HepG2 (cell line): ENCODE data around the gene CTIF. TPM values are rescaled to one million over a fixed set of nuclear protein-coding genes. Genes with fewer than 3 reads are reported as not detected.

Source experiments
- ATAC-seq: fragments of 200-7000 bp; cut with Tn5 transposase; 3 replicates; pipeline ENCODE4 v1.9.1; 2020; ENCODE audit warnings: mild to moderate bottlenecking, moderate library complexity
- BruUV-seq: library from RNA; stranded (reverse); fragments of 400-500 nt; replicated peaks from 2 replicates; lab custom pipeline; 2021; lab: Mats Ljungman, UMichigan
- CTCF ChIA-PET: fragments of 300-600 bp; formaldehyde crosslinking; extraction: SDS; loops from one replicate; lab custom pipeline; 2021; ENCODE audit warnings: low total read pairs, inconsistent platforms, low intra/inter-chr PET ratio; lab: Yijun Ruan, JAX
- POLR2A ChIA-PET: fragments of 350-600 bp; sonication (Branson Sonifier 250); formaldehyde crosslinking; loops from one replicate; lab custom pipeline; 2020; ENCODE audit warnings: antibody characterized with exemption, inconsistent platforms; lab: Yijun Ruan, JAX
- DNase-seq: peaks from one replicate; pipeline ENCODE4 v3.0.0-alpha.2; 2015; ENCODE audit warnings: low spot score
- FAIRE-seq: peaks from 3 replicates; lab custom pipeline; 2011; peaks lifted over from hg19 to GRCh38; lab: Jason Lieb, UNC
- H2AFZ ChIP-seq: one replicate; pipeline ENCODE4 v1.6.1; 2011; ENCODE audit warnings: low read length, inconsistent platforms
- H3K27ac ChIP-seq: fragments of 300-600 bp; 3 replicates; pipeline ENCODE4 v1.8.0; 2011; ENCODE audit warnings: mixed run types, mild to moderate bottlenecking, mixed read lengths, low read length, inconsistent platforms; ENCODE audit not compliant: insufficient read depth; ENCODE audit errors: extremely low read length
- H3K27me3 ChIP-seq, 2 experiments: fragments of 200-600 bp in 1 of 2; 2 replicates in 1 of 2; 3 replicates in 1 of 2; pipeline versions ENCODE4 v1.6.0 to v1.8.0; 2011; ENCODE audit warnings: low read length in 2 of 2, mild to moderate bottlenecking in 2 of 2, moderate library complexity in 2 of 2, inconsistent platforms in 1 of 2; ENCODE audit not compliant: insufficient read depth in 2 of 2, control insufficient read depth in 1 of 2
- H3K36me3 ChIP-seq, 2 experiments: fragments of 200-600 bp in 1 of 2; replicated peaks in 1 of 2; 2 replicates in 1 of 2; 3 replicates in 1 of 2; pipeline versions ENCODE4 v1.5.1 to v1.8.0; 2011; ENCODE audit warnings: low read length in 2 of 2, inconsistent platforms in 1 of 2; ENCODE audit not compliant: insufficient read depth in 2 of 2, control insufficient read depth in 1 of 2
- H3K4me1 ChIP-seq: 2 replicates; pipeline ENCODE4 v1.5.1; 2012; ENCODE audit warnings: low read length, inconsistent platforms; ENCODE audit not compliant: insufficient read depth
- H3K4me2 ChIP-seq: 2 replicates; pipeline ENCODE4 v1.6.0; 2011; ENCODE audit warnings: low read depth, low read length, inconsistent platforms
- H3K4me3 ChIP-seq, 3 experiments: fragments of 200-600 bp in 1 of 3; sonication (generic), shearing (Covaris generic) in 1 of 3; replicated peaks in 1 of 3; 2 replicates each; pipeline ENCODE4 v1.5.1; 2011 to 2016; ENCODE audit warnings: low read length in 3 of 3, inconsistent platforms in 2 of 3, low read depth in 2 of 3, mild to moderate bottlenecking in 2 of 3, control low read depth in 1 of 3, mixed read lengths in 1 of 3; ENCODE audit not compliant: insufficient read depth in 1 of 3
- H3K79me2 ChIP-seq: one replicate; pipeline ENCODE4 v1.6.1; 2011; ENCODE audit warnings: low read length, inconsistent platforms; ENCODE audit not compliant: insufficient read depth
- H3K9ac ChIP-seq: 2 replicates; pipeline ENCODE4 v1.6.0; 2011; ENCODE audit warnings: mild to moderate bottlenecking, low read depth, low read length, inconsistent platforms; ENCODE audit not compliant: insufficient read depth
- H3K9me3 ChIP-seq: 2 replicates; pipeline ENCODE4 v1.5.1; 2012; ENCODE audit warnings: mild to moderate bottlenecking, low read length
- H4K20me1 ChIP-seq: 2 replicates; pipeline ENCODE4 v1.6.0; 2011; ENCODE audit warnings: inconsistent platforms, mild to moderate bottlenecking, low read length, moderate library complexity; ENCODE audit not compliant: insufficient read depth
- CEBPB ChIP-seq: IDR thresholded peaks from 2 replicates; pipeline ENCODE4 v1.6.1; 2011; ENCODE audit warnings: low read depth, low read length, improper control_type of control experiment, borderline replicate concordance
- CEBPG ChIP-seq: IDR thresholded peaks from 2 replicates; pipeline ENCODE4 v1.6.1; 2016
- ELF3 ChIP-seq: IDR thresholded peaks from 2 replicates; pipeline ENCODE4 v1.6.1; 2016; ENCODE audit warnings: missing genetic modification reagents, missing compliant biosample characterization
- GATAD2A ChIP-seq: IDR thresholded peaks from 2 replicates; pipeline ENCODE4 v1.6.1; 2016
- HNF4A ChIP-seq: sonication (generic); formaldehyde crosslinking; IDR thresholded peaks from 2 replicates; pipeline ENCODE4 v1.4.0; 2020; ENCODE audit warnings: missing genetic modification reagents
- HNRNPL ChIP-seq: fragments of 200-400 bp; formaldehyde crosslinking; IDR thresholded peaks from 2 replicates; pipeline ENCODE4 v1.6.1; 2017; ENCODE audit warnings: mild to moderate bottlenecking, low read depth, low read length
- HOXD1 ChIP-seq: sonication (generic); formaldehyde crosslinking; IDR thresholded peaks from 2 replicates; pipeline ENCODE4 v1.5.0; 2020; ENCODE audit warnings: missing genetic modification reagents
- NCOR1 ChIP-seq: fragments of 200-600 bp; sonication (generic); IDR thresholded peaks from 2 replicates; pipeline ENCODE4 v1.7.0; 2017; ENCODE audit warnings: antibody characterized with exemption, low read length, borderline replicate concordance
- NPAS2 ChIP-seq: sonication (generic); formaldehyde crosslinking; IDR thresholded peaks from 2 replicates; pipeline ENCODE4 v1.8.0; 2022; ENCODE audit warnings: mild to moderate bottlenecking, missing genetic modification reagents, borderline replicate concordance
- PITX1 ChIP-seq: sonication (generic); formaldehyde crosslinking; IDR thresholded peaks from 2 replicates; pipeline ENCODE4 v1.5.1; 2020; ENCODE audit warnings: mild to moderate bottlenecking, missing genetic modification reagents
- SOX5 ChIP-seq: IDR thresholded peaks from 2 replicates; pipeline ENCODE4 v1.6.1; 2016; ENCODE audit warnings: borderline replicate concordance
- SOX6 ChIP-seq, 2 experiments: fragments of 450-650 bp in 1 of 2; sonication (generic) in 1 of 2; formaldehyde crosslinking in 1 of 2; IDR thresholded peaks; 2 replicates each; pipeline versions ENCODE4 v1.4.0 to v1.6.1; 2017 to 2020; ENCODE audit warnings: antibody characterized with exemption in 1 of 2, mild to moderate bottlenecking in 1 of 2, missing genetic modification reagents in 1 of 2
- TBX3 ChIP-seq: fragments of 450-650 bp; IDR thresholded peaks from 2 replicates; pipeline ENCODE4 v1.6.1; 2017; ENCODE audit warnings: antibody characterized with exemption, mild to moderate bottlenecking, inconsistent platforms, borderline replicate concordance
- ZFP36 ChIP-seq: fragments of 150-350 bp; IDR thresholded peaks from 2 replicates; pipeline ENCODE4 v1.6.1; 2018; ENCODE audit warnings: borderline replicate concordance, low read length, low read depth; ENCODE audit not compliant: partially characterized antibody
- ZNF83 ChIP-seq: sonication (generic); formaldehyde crosslinking; IDR thresholded peaks from 2 replicates; pipeline ENCODE4 v1.4.0; 2020; ENCODE audit warnings: missing genetic modification reagents, mild to moderate bottlenecking, borderline replicate concordance
- ZSCAN9 ChIP-seq: IDR thresholded peaks from 2 replicates; pipeline ENCODE4 v1.6.1; 2016; ENCODE audit warnings: borderline replicate concordance
- WGBS: methylation state at CpG from one replicate; pipeline ENCODE4 v1.1.6; 2017; ENCODE audit warnings: low lambda C conversion rate; 5-methylcytosine and 5-hydroxymethylcytosine counted together
- in situ Hi-C: cut with HindIII; loops from 2 replicates; pipeline ENCODE4 v1.10.0; 2017; ENCODE audit warnings: low pct_unique_long_range_greater_than_20kb; ENCODE audit not compliant: extremely low pct_ligation_motif_present
- intact Hi-C: fragments of 100-400 bp; cut with micrococcal nuclease; formaldehyde crosslinking; loops from one replicate; pipeline ENCODE4 v1.10.0; 2022; ENCODE audit not compliant: unreplicated experiment
- polyA plus RNA-seq, 8 experiments: library from polyadenylated mRNA; depleted of rRNA in 3 of 8; stranded (reverse) in 7 of 8; unstranded in 1 of 8; fragments of >200 nt; fragmentation: Illumina TruSeq in 4 of 8; extraction: Trizol in 4 of 8; gene quantifications; 2 replicates each; pipeline versions ENCODE4 v1.2.1 to v1.2.3, GENCODE V29; 2011 to 2016; ENCODE audit warnings: low read depth in 4 of 8, missing spikeins in 1 of 8, mixed read lengths in 1 of 8; ENCODE audit not compliant: insufficient read depth in 1 of 8
- total RNA-seq, 5 experiments: library from RNA; depleted of rRNA; stranded (reverse); fragments of >200 nt; fragmentation: Illumina TruSeq; extraction: Trizol; gene quantifications; 2 replicates each; pipeline ENCODE4 v1.2.3, GENCODE V29; 2016; ENCODE audit warnings: low read depth in 1 of 5
- TF ChIP-seq, protein P1 (sequence below): sonication (generic); formaldehyde crosslinking; IDR thresholded peaks from 2 replicates; pipeline ENCODE4 v1.5.1; 2020; ENCODE audit warnings: mild to moderate bottlenecking, missing genetic modification reagents, borderline replicate concordance
- TF ChIP-seq, protein P2 (sequence below): IDR thresholded peaks from 2 replicates; pipeline ENCODE4 v1.4.0; 2020; ENCODE audit warnings: mild to moderate bottlenecking, missing genetic modification reagents
- TF ChIP-seq, protein P3 (sequence below): sonication (generic); formaldehyde crosslinking; IDR thresholded peaks from 2 replicates; pipeline ENCODE4 v1.4.0; 2020; ENCODE audit warnings: missing genetic modification reagents, borderline replicate concordance

CTIF gene
- total and polyA plus RNA-seq, 2 of the 13 experiments (the other 11 are each of a cell fraction or from before 2014, with no cell fraction given) = 18.2 to 28.0 TPM

DNA sequence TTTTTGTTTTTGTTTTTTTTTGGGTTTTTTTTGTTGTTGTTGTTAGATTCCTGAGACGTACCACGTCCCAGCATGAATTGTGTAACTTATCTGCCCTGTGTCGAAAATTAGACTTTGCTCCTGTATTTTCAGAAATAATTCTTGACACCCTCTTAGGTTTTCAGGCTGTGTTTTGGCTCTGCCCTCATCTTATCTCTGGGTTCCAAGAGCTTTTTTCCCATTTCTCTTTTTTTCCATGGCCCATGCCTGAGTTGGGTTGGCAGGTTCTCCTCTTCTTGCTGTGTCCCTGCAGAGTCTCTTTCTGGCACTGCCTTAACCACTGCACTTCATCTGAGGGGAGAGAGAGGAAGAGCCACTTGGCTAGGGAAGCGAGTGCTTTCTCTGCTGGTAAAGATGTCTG, 42.4 kb downstream of the CTIF start:
- ATAC-seq (no peak), FAIRE-seq (no peak), DNase-seq (no peak)
- H3K9ac ChIP-seq = no peak overlapping the region
- H3K4me1 ChIP-seq = peaks cover 76% of the 10 kb centered on the region
- no peaks in the 10 kb centered on the region for H4K20me1 ChIP-seq
- no peaks in the 10 kb centered on the region for H3K27me3 ChIP-seq
- no peaks in the 10 kb centered on the region for H3K9me3 ChIP-seq
- BruUV-seq = no TSS peak
- no peak overlapping the region for H3K27ac ChIP-seq
- no peaks in the 10 kb centered on the region; a peak in 2 of 5 replicates for H3K36me3 ChIP-seq
- no peak overlapping the region for H3K4me3 ChIP-seq
- 43% methylated on average over 4 of the region's 4 CpGs for WGBS
- CTCF ChIA-PET = no interaction called here
- in situ Hi-C loops = no loop called here
- H3K4me2 ChIP-seq = peak overlapping the region; percentile 29; the same call in 1 of the 2 replicates
- intact Hi-C loops = no loop called here
- H3K79me2 ChIP-seq = peaks cover 67% of the 10 kb centered on the region
- no peak overlapping the region for H2AFZ ChIP-seq
- POLR2A ChIA-PET = no interaction called here
- TF ChIP-seq CEBPB (peak; percentile 85), SOX6 (IDR thresholded peaks at IDR 0.05) (no peak), SOX6 (CRISPR knock-in tag; IDR thresholded peaks at IDR 0.05) (0 out of 2 replicates have a peak, but pooled peaks have one; percentile 19), HNRNPL (no peak), HNF4A (CRISPR knock-in tag) (peak; percentile 75), ZFP36 (no peak), ELF3 (CRISPR knock-in tag) (no peak), ZNF83 (no peak), ZSCAN9 (CRISPR knock-in tag) (no peak), GATAD2A (CRISPR knock-in tag) (peak; percentile 59), CEBPG (CRISPR knock-in tag) (peak; percentile 82), NPAS2 (no peak), HOXD1 (no peak), SOX5 (CRISPR knock-in tag) (peak; percentile 12; the same call in 1 of the 2 replicates), PITX1 (CRISPR knock-in tag) (0 out of 2 replicates have a peak, but pooled peaks have one; percentile 33), NCOR1 (peak; percentile 67; the same call in 1 of the 2 replicates), TBX3 (no peak)
- TF ChIP-seq, protein P1, sequence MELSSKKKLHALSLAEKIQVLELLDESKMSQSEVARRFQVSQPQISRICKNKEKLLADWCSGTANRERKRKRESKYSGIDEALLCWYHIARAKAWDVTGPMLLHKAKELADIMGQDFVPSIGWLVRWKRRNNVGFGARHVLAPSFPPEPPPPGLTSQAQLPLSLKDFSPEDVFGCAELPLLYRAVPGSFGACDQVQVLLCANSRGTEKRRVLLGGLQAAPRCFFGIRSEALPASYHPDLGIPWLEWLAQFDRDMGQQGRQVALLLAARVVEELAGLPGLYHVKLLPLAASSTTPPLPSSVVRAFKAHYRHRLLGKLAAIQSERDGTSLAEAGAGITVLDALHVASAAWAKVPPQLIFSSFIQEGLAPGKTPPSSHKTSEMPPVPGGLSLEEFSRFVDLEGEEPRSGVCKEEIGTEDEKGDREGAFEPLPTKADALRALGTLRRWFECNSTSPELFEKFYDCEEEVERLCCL = no peak
- TF ChIP-seq, protein P2, sequence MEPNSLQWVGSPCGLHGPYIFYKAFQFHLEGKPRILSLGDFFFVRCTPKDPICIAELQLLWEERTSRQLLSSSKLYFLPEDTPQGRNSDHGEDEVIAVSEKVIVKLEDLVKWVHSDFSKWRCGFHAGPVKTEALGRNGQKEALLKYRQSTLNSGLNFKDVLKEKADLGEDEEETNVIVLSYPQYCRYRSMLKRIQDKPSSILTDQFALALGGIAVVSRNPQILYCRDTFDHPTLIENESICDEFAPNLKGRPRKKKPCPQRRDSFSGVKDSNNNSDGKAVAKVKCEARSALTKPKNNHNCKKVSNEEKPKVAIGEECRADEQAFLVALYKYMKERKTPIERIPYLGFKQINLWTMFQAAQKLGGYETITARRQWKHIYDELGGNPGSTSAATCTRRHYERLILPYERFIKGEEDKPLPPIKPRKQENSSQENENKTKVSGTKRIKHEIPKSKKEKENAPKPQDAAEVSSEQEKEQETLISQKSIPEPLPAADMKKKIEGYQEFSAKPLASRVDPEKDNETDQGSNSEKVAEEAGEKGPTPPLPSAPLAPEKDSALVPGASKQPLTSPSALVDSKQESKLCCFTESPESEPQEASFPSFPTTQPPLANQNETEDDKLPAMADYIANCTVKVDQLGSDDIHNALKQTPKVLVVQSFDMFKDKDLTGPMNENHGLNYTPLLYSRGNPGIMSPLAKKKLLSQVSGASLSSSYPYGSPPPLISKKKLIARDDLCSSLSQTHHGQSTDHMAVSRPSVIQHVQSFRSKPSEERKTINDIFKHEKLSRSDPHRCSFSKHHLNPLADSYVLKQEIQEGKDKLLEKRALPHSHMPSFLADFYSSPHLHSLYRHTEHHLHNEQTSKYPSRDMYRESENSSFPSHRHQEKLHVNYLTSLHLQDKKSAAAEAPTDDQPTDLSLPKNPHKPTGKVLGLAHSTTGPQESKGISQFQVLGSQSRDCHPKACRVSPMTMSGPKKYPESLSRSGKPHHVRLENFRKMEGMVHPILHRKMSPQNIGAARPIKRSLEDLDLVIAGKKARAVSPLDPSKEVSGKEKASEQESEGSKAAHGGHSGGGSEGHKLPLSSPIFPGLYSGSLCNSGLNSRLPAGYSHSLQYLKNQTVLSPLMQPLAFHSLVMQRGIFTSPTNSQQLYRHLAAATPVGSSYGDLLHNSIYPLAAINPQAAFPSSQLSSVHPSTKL (CRISPR knock-in tag) = peak; percentile 38
- TF ChIP-seq, protein P3, sequence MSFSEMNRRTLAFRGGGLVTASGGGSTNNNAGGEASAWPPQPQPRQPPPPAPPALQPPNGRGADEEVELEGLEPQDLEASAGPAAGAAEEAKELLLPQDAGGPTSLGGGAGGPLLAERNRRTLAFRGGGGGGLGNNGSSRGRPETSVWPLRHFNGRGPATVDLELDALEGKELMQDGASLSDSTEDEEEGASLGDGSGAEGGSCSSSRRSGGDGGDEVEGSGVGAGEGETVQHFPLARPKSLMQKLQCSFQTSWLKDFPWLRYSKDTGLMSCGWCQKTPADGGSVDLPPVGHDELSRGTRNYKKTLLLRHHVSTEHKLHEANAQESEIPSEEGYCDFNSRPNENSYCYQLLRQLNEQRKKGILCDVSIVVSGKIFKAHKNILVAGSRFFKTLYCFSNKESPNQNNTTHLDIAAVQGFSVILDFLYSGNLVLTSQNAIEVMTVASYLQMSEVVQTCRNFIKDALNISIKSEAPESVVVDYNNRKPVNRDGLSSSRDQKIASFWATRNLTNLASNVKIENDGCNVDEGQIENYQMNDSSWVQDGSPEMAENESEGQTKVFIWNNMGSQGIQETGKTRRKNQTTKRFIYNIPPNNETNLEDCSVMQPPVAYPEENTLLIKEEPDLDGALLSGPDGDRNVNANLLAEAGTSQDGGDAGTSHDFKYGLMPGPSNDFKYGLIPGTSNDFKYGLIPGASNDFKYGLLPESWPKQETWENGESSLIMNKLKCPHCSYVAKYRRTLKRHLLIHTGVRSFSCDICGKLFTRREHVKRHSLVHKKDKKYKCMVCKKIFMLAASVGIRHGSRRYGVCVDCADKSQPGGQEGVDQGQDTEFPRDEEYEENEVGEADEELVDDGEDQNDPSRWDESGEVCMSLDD = no peak
